GM23338 (cell line): ENCODE results near the gene MAPK6. TPM values are rescaled to one million over a fixed set of nuclear protein-coding genes. Genes with fewer than 3 reads are reported as not detected.

Source experiments
- ATAC-seq: fragments of 200-7000 bp; cut with Tn5 transposase; 3 replicates; pipeline ENCODE4 v1.9.1; 2020
- DNase-seq: peaks from one replicate; pipeline ENCODE4 v3.0.0-alpha.2; 2015; ENCODE audit warnings: low spot score
- H2AFZ ChIP-seq: fragments of 200-600 bp; sonication (generic); 2 replicates; pipeline ENCODE4 v1.8.0; 2016; ENCODE audit warnings: antibody characterized with exemption, mild to moderate bottlenecking, moderate library complexity
- H3F3A ChIP-seq: fragments of 200-600 bp; sonication (generic); replicated peaks from 2 replicates; pipeline ENCODE4 v1.8.0; 2017; ENCODE audit warnings: antibody characterized with exemption, mixed run types, low read depth
- H3K27ac ChIP-seq: fragments of 200-600 bp; sonication (generic); 2 replicates; pipeline ENCODE4 v1.6.1; 2016; ENCODE audit warnings: low read depth
- H3K27me3 ChIP-seq: fragments of 200-600 bp; sonication (generic); 2 replicates; pipeline ENCODE4 v1.8.0; 2016; ENCODE audit warnings: mild to moderate bottlenecking, mixed run types, moderate library complexity; ENCODE audit not compliant: insufficient read depth
- H3K36me3 ChIP-seq: fragments of 200-600 bp; sonication (generic); 2 replicates; pipeline ENCODE4 v1.8.0; 2016; ENCODE audit warnings: mild to moderate bottlenecking; ENCODE audit not compliant: insufficient read depth
- H3K4me1 ChIP-seq: fragments of 200-600 bp; sonication (generic); 2 replicates; pipeline ENCODE4 v1.8.0; 2016; ENCODE audit warnings: mild to moderate bottlenecking, moderate library complexity; ENCODE audit not compliant: insufficient read depth
- H3K4me2 ChIP-seq: fragments of 200-600 bp; sonication (generic); 2 replicates; pipeline ENCODE4 v1.7.1; 2017; ENCODE audit warnings: mixed run types
- H3K4me3 ChIP-seq: fragments of 200-600 bp; sonication (generic); 2 replicates; pipeline ENCODE4 v1.6.1; 2016; ENCODE audit warnings: mixed run types
- H3K79me2 ChIP-seq: fragments of 200-600 bp; sonication (generic); replicated peaks from 2 replicates; pipeline ENCODE4 v1.8.0; 2017; ENCODE audit warnings: mild to moderate bottlenecking; ENCODE audit not compliant: insufficient read depth
- H3K9me2 ChIP-seq: fragments of 200-600 bp; sonication (generic); 2 replicates; pipeline ENCODE4 v1.8.0; 2017; ENCODE audit not compliant: insufficient read depth
- H4K20me1 ChIP-seq: fragments of 200-600 bp; sonication (generic); replicated peaks from 2 replicates; pipeline ENCODE4 v1.8.0; 2017; ENCODE audit warnings: mild to moderate bottlenecking; ENCODE audit not compliant: insufficient read depth
- H3K27ac Mint-ChIP-seq: 2 replicates; pipeline ENCODE4 v1.8.0; 2020; ENCODE audit warnings: inconsistent platforms, mild to moderate bottlenecking, moderate library complexity, mixed read lengths
- H3K27me3 Mint-ChIP-seq: 3 replicates; pipeline ENCODE4 v1.8.0; 2022; ENCODE audit warnings: low read depth, mild to moderate bottlenecking, moderate library complexity, mixed read lengths, inconsistent platforms; ENCODE audit not compliant: insufficient read depth, poor library complexity
- H3K36me3 Mint-ChIP-seq: 3 replicates; pipeline ENCODE4 v1.8.0; 2021; ENCODE audit warnings: low read depth, mild to moderate bottlenecking, inconsistent platforms, moderate library complexity, mixed read lengths
- H3K4me1 Mint-ChIP-seq: 3 replicates; pipeline ENCODE4 v1.8.0; 2020; ENCODE audit warnings: mild to moderate bottlenecking, inconsistent platforms, mixed read lengths
- H3K4me3 Mint-ChIP-seq: 3 replicates; pipeline ENCODE4 v1.8.0; 2021; ENCODE audit warnings: moderate library complexity, mild to moderate bottlenecking, inconsistent platforms, mixed read lengths
- H3K9me3 Mint-ChIP-seq: 3 replicates; pipeline ENCODE4 v1.8.0; 2020; ENCODE audit warnings: moderate library complexity, mild to moderate bottlenecking, inconsistent platforms, mixed read lengths
- CREB1 ChIP-seq: fragments of 250-450 bp; sonication (Bioruptor Pico); IDR thresholded peaks from 2 replicates; pipeline ENCODE4 v1.5.0; 2020; ENCODE audit warnings: low read depth, mild to moderate bottlenecking, moderate library complexity
- CTCF ChIP-seq, 2 experiments: fragments of 200-600 bp in 1 of 2; sonication (generic) in 1 of 2; conservative IDR thresholded peaks; 2 replicates each; pipeline versions ENCODE4 v1.5.1 to v1.6.1; 2016 to 2017; ENCODE audit warnings: antibody characterized with exemption in 2 of 2, low read depth in 2 of 2, mild to moderate bottlenecking in 2 of 2, moderate library complexity in 1 of 2
- ETS1 ChIP-seq: IDR thresholded peaks from 2 replicates; pipeline ENCODE4 v1.6.1; 2016; ENCODE audit warnings: antibody characterized with exemption
- POLR2AphosphoS5 ChIP-seq: IDR thresholded peaks from 2 replicates; pipeline ENCODE4 v1.6.1; 2016; ENCODE audit warnings: antibody characterized with exemption, low read depth
- STAT1 ChIP-seq: IDR thresholded peaks from one replicate; pipeline ENCODE4 v1.6.1; 2016; ENCODE audit warnings: antibody characterized with exemption; ENCODE audit not compliant: unreplicated experiment
- ZNF462 ChIP-seq: fragments of 250-450 bp; sonication (Bioruptor Pico); IDR thresholded peaks from 2 replicates; pipeline ENCODE4 v1.5.0; 2020; ENCODE audit warnings: mild to moderate bottlenecking, moderate library complexity
- polyA plus RNA-seq: library from polyadenylated mRNA; unstranded; fragments of >200 nt; fragmentation: Nextera tagmentation; extraction: Ambion mirVana; gene quantifications from 2 replicates; pipeline ENCODE4 v1.2.1, GENCODE V29; 2016
- total RNA-seq: library from RNA; depleted of rRNA; stranded (reverse); fragments of >200 nt; shearing (Covaris generic); gene quantifications from 2 replicates; pipeline ENCODE4 v1.2.3, GENCODE V29; 2014

The MAPK6 gene
- total and polyA plus RNA-seq, 2 experiments from 2014 or later = 40.9 to 92.3 TPM

GRCh38 chr15:51971375-51972133 lies 47.5 kb upstream of the MAPK6 start, which contains the start of gene LEO1:
Gene LEO1 (minus strand): TSS chr15:51971778. CDS start chr15:51971745, 33 bp downstream.
- TF ChIP-seq STAT1 (no peak), ETS1 (peak; percentile 82), CREB1 (CRISPR knock-in tag) (peak; percentile 20; the same call in 1 of the 2 replicates), POLR2AphosphoS5 (peak; percentile 92; the same call in 1 of the 2 replicates), CTCF (conservative IDR thresholded peaks at IDR 0.05; ENCODE audit: low read depth in 2 of 2) (peak; percentile 30 to 35; a peak in 3 of 4 replicates), ZNF462 (no peak)
- Mint-ChIP-seq H3K4me3 (peak within 1 kb of the TSS; percentile 93), H3K9me3 (peaks cover 8% of the 10 kb centered on the region; the same call in 2 of the 3 replicates), H3K27me3 (peaks cover 10% of the 10 kb centered on the region), H3K4me1 (peaks cover 2% of the 10 kb centered on the region; the same call in 1 of the 3 replicates), H3K36me3 (peaks cover 11% of the 10 kb centered on the region), H3K27ac (peak within 1 kb of the TSS; percentile 93)
- Histone ChIP-seq H3K36me3 (no peaks in the 10 kb centered on the region), H4K20me1 (no peaks in the 10 kb centered on the region; the same call in 1 of the 2 replicates), H3F3A (no peaks in the 10 kb centered on the region), H3K4me1 (peaks cover 7% of the 10 kb centered on the region; the same call in 1 of the 2 replicates), H3K4me2 (peak within 1 kb of the TSS; percentile 93), H3K27me3 (no peaks in the 10 kb centered on the region), H3K79me2 (peaks cover 55% of the 10 kb centered on the region), H3K4me3 (peak within 1 kb of the TSS; percentile 97), H3K27ac (peak within 1 kb of the TSS; percentile 75), H2AFZ (peak within 1 kb of the TSS; percentile 96), H3K9me2 (no peaks in the 10 kb centered on the region)
- ATAC-seq (peak; percentile 89), DNase-seq (peak; percentile 100)
